NT2/D1 (cell line): ENCODE measurements around the gene TFAP2D.

Experiments used
- SUZ12 ChIP-seq: IDR thresholded peaks from 2 replicates; pipeline ENCODE4 v1.6.1; 2011; ENCODE audit not compliant: insufficient read length, insufficient read depth; ENCODE audit errors: extremely low read depth
- ZNF274 ChIP-seq: IDR thresholded peaks from 2 replicates; pipeline ENCODE4 v1.6.1; 2011; ENCODE audit warnings: mild to moderate bottlenecking, low read depth, low read length

DNA sequence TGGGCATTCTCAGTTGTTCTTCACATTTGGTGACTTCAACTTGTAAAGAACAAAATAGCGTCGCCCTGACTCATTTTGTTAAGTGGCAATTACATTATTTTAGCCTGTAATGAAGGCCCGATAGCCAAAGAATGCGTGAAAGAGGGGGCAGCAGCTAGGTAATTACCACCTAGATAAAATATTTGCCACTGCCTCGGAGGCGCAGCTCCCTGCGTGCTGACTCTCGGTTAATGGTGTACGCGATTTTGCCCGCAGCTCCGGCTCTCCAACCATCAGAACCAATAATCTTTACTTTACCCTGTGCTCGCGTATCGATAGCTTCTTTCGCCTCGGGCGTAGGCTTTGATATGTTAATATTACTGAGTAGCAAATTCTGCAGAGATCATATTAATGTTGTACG, 8.7 kb downstream of the TFAP2D start:
- TF ChIP-seq SUZ12 (no peak), ZNF274 (no peak)
